Measurements from ENCODE around the gene POLD4. TPM values are rescaled to one million over a fixed set of nuclear protein-coding genes. Genes with fewer than 3 reads are reported as not detected.

POLD4 gene
- total RNA-seq, 1 experiment from 2014 or later: 19.5 TPM

DNA sequence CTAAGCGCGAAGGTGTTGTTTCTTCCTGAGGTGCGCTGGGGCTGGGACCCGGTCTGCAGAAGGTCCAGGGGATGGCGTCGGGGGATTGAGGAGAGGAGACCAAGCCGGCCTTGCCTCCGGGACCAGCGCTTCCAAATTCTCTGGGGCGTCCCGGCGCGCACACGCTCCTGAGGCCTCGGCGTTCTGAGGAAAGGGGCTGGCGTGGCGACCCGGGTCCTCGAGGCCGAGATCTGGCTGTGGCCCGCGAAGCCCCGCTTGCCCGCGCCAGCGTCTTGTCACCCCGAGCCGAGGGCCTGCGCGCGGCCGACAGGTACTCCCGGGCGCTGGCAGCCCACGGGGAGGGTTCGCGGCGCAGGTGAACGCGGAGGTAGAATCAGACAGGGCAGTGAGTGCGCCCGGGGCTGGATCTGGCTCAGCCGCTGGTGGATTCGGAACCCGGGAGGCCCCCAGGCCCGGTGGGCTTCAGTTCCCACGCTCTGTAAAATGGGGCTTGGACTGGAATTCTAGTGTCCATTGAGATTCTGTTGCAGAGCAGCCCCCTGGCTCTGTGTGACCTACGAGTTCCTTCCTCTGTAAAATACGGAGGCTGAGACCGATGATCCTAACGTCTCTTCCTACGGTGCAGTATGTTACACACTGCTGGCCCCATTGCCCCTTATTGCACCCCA lies 35.3 kb downstream of the POLD4 start:
- H2BK15ac ChIP-seq (ENCODE audit: low read depth, low read length): no peak overlapping the region
- no peak overlapping the region for H2AFZ ChIP-seq (ENCODE audit: low read length)
- H4K91ac ChIP-seq (ENCODE audit: insufficient read length, low read depth, low read length): no peak overlapping the region
- H2BK20ac ChIP-seq (ENCODE audit: low read depth, low read length, poor library complexity, severe bottlenecking): no peak overlapping the region
- peak overlapping the region in 1 of 3 experiments; percentile 96; a peak in 2 of 7 replicates for H3K27ac Mint-ChIP-seq
- peaks cover 46% of the 10 kb centered on the region for H3K27me3 Mint-ChIP-seq (ENCODE audit: low read depth)
- DNase-seq: no peak
- WGBS (ENCODE audit: extremely low coverage, insufficient read length, low lambda C conversion rate): no CpG with 5 or more reads among the region's 53 CpGs
- no peak overlapping the region for H4K5ac ChIP-seq (ENCODE audit: insufficient read length, low read depth, low read length)
- TF ChIP-seq, protein P1, sequence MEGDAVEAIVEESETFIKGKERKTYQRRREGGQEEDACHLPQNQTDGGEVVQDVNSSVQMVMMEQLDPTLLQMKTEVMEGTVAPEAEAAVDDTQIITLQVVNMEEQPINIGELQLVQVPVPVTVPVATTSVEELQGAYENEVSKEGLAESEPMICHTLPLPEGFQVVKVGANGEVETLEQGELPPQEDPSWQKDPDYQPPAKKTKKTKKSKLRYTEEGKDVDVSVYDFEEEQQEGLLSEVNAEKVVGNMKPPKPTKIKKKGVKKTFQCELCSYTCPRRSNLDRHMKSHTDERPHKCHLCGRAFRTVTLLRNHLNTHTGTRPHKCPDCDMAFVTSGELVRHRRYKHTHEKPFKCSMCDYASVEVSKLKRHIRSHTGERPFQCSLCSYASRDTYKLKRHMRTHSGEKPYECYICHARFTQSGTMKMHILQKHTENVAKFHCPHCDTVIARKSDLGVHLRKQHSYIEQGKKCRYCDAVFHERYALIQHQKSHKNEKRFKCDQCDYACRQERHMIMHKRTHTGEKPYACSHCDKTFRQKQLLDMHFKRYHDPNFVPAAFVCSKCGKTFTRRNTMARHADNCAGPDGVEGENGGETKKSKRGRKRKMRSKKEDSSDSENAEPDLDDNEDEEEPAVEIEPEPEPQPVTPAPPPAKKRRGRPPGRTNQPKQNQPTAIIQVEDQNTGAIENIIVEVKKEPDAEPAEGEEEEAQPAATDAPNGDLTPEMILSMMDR (conservative IDR thresholded peaks at IDR 0.05): no peak
- H3K79me1 ChIP-seq (ENCODE audit: insufficient read depth, low read depth, low read length, poor library complexity, severe bottlenecking): no peaks in the 10 kb centered on the region
- H3K18ac ChIP-seq (ENCODE audit: insufficient read length, low read depth, low read length): no peak overlapping the region
- H3K27ac ChIP-seq (ENCODE audit: insufficient read length, low read depth, low read length): no peak overlapping the region
- H3K4me1 Mint-ChIP-seq: peaks cover 4 to 6% of the 10 kb centered on the region in 2 experiments
- H3T11ph ChIP-seq (ENCODE audit: low read length): no peak overlapping the region
- H2BK12ac ChIP-seq (ENCODE audit: insufficient read length, low read depth, low read length): no peak overlapping the region
- no peaks in the 10 kb centered on the region for H3K79me2 ChIP-seq (ENCODE audit: insufficient read depth, low read length)
- no peaks in the 10 kb centered on the region; a peak in 1 of 7 replicates for H3K36me3 Mint-ChIP-seq (ENCODE audit: insufficient read depth in 1 of 3, low read depth in 3 of 3)
- no peak overlapping the region for H2AK5ac ChIP-seq (ENCODE audit: insufficient read length, low read length)
- H3K4me3 Mint-ChIP-seq: peak overlapping the region; percentile 85 to 97
- H4K20me1 ChIP-seq (ENCODE audit: control insufficient read depth, insufficient read depth, insufficient read length): peaks cover 3% of the 10 kb centered on the region
- H3K56ac ChIP-seq (ENCODE audit: insufficient read length, low read depth, low read length): no peak overlapping the region
- no peaks in the 10 kb centered on the region for H3K4me1 ChIP-seq (ENCODE audit: insufficient read depth, low read length)
- peaks cover 11% of the 10 kb centered on the region for H3K27me3 ChIP-seq (ENCODE audit: insufficient read depth, low read length)
- no peak overlapping the region for H3K4ac ChIP-seq (ENCODE audit: low read depth, low read length)
- no peaks in the 10 kb centered on the region; a peak in 1 of 5 replicates for H3K9me3 Mint-ChIP-seq
- H3K14ac ChIP-seq (ENCODE audit: insufficient read depth, low read length): no peak overlapping the region
- H2BK5ac ChIP-seq (ENCODE audit: insufficient read length, low read length): no peak overlapping the region
- no peak overlapping the region for H2BK120ac ChIP-seq (ENCODE audit: low read depth, low read length, poor library complexity, severe bottlenecking)
- H3K23me2 ChIP-seq (ENCODE audit: insufficient read length, low read depth, low read length, poor library complexity, severe bottlenecking): peaks cover 14% of the 10 kb centered on the region
- H3K4me2 ChIP-seq (ENCODE audit: insufficient read depth, insufficient read length, low read length): peak overlapping the region; percentile 92
- H3K9me3 ChIP-seq (ENCODE audit: control insufficient read depth, low read depth, low read length): no peaks in the 10 kb centered on the region
- H3K23ac ChIP-seq (ENCODE audit: insufficient read length, low read depth, low read length): no peak overlapping the region
- H3K9ac ChIP-seq (ENCODE audit: extremely low read depth, insufficient read length, low read length): peak overlapping the region; percentile 31
- no peak overlapping the region for H4K8ac ChIP-seq (replicated peaks; ENCODE audit: insufficient read length, low read depth, low read length)

Data from H9 (cell line).